Thymus (tissue), 11 donors: Measurements from ENCODE around the gene ANAPC2. TPM values are rescaled to one million over a fixed set of nuclear protein-coding genes. Genes with fewer than 3 reads are reported as not detected.

Source experiments
- DNase-seq, 9 donors: peaks; one replicate each; pipeline ENCODE4 v3.0.0-alpha.2; 2013; ENCODE audit warnings: low spot score in 9 of 9, low read depth in 6 of 9, missing footprints in 1 of 9
- H3K27ac ChIP-seq, 2 donors: one replicate each; pipeline ENCODE4 v1.5.1; 2013; ENCODE audit warnings: control low read depth in 1 of 2, low read depth in 1 of 2, low read length in 1 of 2, mild to moderate bottlenecking in 1 of 2, moderate library complexity in 1 of 2
- H3K27me3 ChIP-seq, 2 donors: one replicate each; pipeline ENCODE4 v1.5.1; 2013; ENCODE audit warnings: low read length in 1 of 2; ENCODE audit not compliant: control insufficient read depth in 2 of 2, insufficient read depth in 1 of 2
- H3K36me3 ChIP-seq, 2 donors: one replicate each; pipeline ENCODE4 v1.5.1; 2013; ENCODE audit warnings: low read length in 1 of 2, mild to moderate bottlenecking in 1 of 2, moderate library complexity in 1 of 2; ENCODE audit not compliant: control insufficient read depth in 2 of 2, insufficient read depth in 2 of 2
- H3K4me1 ChIP-seq, 2 donors: one replicate each; pipeline ENCODE4 v1.5.1; 2013; ENCODE audit warnings: low read length in 2 of 2; ENCODE audit not compliant: control insufficient read depth in 2 of 2, insufficient read depth in 2 of 2
- H3K4me3 ChIP-seq, 2 donors: one replicate each; pipeline ENCODE4 v1.5.1; 2013; ENCODE audit warnings: low read length in 2 of 2, control low read depth in 1 of 2, mild to moderate bottlenecking in 1 of 2
- H3K9me3 ChIP-seq, 2 donors: one replicate each; pipeline ENCODE4 v1.5.1; 2013; ENCODE audit warnings: low read length in 1 of 2, mild to moderate bottlenecking in 1 of 2; ENCODE audit not compliant: control insufficient read depth in 2 of 2, insufficient read depth in 1 of 2
- WGBS: extraction: QIAGEN DNeasy Blood & Tissue Kit; methylation state at CpG from one replicate; pipeline ENCODE4 v1.1.7; 2013; 5-methylcytosine and 5-hydroxymethylcytosine counted together
- polyA plus RNA-seq: library from polyadenylated mRNA; stranded (reverse); fragments of 200-250 nt; gene quantifications from one replicate; pipeline ENCODE4 v1.2.3, GENCODE V29; 2013
- total RNA-seq: library from RNA; stranded (reverse); fragments of 120-200 nt; gene quantifications from one replicate; pipeline ENCODE4 v1.2.4, GENCODE V29; 2013
- donor health status: healthy.

Gene ANAPC2
- total and polyA plus RNA-seq, 2 donors, result 19.1 to 69.4 TPM

DNA sequence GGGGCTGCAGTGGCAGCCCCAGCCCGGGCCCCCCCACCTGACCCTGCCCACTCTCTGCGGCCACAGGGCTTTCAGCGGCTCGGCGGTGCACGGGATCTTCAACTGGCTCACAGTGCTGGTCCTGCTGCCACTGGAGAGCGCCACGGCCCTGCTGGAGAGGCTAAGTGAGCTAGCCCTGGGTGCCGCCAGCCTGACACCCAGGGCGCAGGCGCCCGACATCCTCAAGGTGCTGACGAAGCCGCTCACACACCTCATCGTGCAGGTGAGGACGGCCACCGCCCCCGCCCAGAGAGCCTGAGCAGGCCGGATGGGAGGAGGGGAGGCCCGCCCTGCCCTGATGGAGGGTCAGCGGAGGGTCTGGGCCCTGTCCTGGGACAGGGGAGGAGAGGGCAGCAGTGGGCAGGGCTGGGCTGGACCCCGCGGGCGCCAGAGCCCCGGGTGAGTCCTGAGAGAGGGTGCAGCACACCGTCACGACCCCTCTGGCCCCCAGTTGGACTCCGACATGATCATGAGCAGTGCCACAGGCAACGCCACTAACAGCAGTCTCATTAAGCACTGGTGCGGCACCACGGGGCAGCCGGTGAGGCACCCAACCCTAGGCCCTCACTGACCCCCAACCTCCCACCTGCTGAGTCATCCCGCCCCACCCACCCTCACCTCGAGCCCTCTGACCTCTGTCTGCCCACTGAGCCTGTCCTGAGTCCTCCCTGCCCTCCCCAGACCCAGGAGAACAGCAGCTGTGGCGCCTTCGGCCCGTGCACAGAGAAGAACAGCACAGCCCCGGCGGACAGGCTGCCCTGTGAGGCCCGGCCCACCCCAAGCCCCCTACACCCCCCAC is 45.0 kb upstream of the ANAPC2 start:
- H3K36me3 ChIP-seq, result no peaks in the 10 kb centered on the region
- WGBS, result 95% methylated on average over 40 of the region's 40 CpGs
- peaks cover 0 to 71% of the 10 kb centered on the region in 2 donors for H3K27me3 ChIP-seq
- no peak for DNase-seq
- no peaks in the 10 kb centered on the region for H3K9me3 ChIP-seq
- no peak overlapping the region for H3K27ac ChIP-seq
- H3K4me3 ChIP-seq, result no peak overlapping the region
- H3K4me1 ChIP-seq, result peaks cover 10 to 15% of the 10 kb centered on the region in 2 donors

DNA sequence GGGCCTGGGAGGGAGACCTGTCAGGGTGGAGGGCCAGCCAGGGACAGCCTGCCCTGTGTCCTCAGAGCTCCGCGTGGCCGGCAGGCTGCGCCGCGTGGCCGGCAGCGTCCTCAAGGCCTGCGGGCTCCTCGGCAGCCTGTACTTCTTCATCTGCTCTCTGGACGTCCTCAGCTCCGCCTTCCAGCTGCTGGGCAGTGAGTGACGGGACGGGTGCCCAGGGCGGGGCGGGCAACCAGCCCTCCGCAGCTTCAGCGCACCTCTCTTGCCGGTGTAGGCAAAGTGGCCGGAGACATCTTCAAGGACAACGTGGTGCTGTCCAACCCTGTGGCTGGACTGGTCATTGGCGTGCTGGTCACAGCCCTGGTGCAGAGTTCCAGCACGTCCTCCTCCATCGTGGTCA is 44.1 kb upstream of the ANAPC2 start:
- Histone ChIP-seq H3K27me3 (peaks cover 2 to 75% of the 10 kb centered on the region in 2 donors), H3K27ac (no peak overlapping the region)
- DNase-seq, result no peak

DNA sequence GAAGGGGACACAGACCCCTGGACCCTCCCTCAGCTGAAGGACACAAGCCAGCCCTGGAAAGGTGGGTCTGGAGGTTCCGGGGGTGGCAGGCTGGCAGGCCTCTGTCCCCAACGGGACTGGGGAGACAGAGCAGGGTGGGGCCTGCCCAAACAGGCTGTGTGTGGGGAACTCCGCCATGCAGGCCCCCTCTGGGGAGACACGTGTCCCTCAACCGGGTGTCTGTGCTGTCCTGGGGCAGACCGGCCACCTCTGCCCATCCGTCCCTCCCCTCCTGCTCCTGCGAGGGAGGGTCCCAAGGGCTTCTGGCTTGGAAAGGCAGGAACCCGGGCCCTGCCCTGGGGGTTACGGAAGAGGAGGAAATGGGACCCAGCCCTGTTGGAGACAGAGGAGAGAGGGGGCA is 43.7 kb upstream of the ANAPC2 start:
- H3K4me1 ChIP-seq, result peaks cover 10 to 19% of the 10 kb centered on the region in 2 donors
- H3K9me3 ChIP-seq, result no peaks in the 10 kb centered on the region
- no peaks in the 10 kb centered on the region for H3K36me3 ChIP-seq
- WGBS, result 90% methylated on average over 10 of the region's 10 CpGs
- no peak for DNase-seq
- H3K27me3 ChIP-seq, result peaks cover 4 to 79% of the 10 kb centered on the region in 2 donors
- no peak overlapping the region for H3K27ac ChIP-seq
- no peak overlapping the region for H3K4me3 ChIP-seq

More for the DNA sequence above, 44.1 kb upstream of the ANAPC2 start:
- Histone ChIP-seq H3K4me1 (peaks cover 10 to 18% of the 10 kb centered on the region in 2 donors), H3K36me3 (no peaks in the 10 kb centered on the region), H3K4me3 (no peak overlapping the region), H3K9me3 (no peaks in the 10 kb centered on the region)
- 96% methylated on average over 24 of the region's 24 CpGs for WGBS

DNA sequence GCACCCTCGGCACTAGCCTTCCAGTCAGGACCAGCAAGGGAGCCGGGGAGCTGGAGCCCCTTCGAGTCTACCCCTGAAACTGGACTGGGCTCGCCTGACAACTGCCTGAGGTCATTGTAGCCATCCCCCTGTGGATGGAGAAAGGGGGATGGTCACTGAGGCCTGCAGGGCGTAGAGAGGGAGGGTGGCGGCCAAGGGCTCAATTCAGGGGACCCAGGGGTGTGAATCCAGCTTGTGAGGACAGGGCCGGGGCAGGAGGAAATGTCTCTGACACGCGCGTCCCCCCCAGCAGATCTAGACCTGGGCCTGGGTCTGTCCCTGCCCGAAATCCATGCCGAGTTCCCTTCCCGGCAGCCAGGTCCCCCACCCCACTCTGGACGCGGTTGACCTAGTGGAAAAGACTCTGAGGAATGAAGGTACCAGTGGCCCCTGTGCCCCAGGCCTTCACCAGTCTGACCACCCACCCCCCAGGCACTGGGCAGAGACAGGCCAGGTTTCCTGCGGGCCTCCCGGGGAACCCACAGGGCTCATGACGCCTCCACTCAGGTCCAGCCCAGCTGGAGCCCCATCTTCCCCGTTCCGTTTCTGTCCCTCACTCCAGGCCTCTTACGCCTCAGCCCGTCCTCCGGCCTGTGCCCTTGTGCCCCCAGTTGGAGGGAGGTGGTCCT is 43.1 kb upstream of the ANAPC2 start:
- Histone ChIP-seq H3K27me3 (peaks cover 6 to 85% of the 10 kb centered on the region in 2 donors), H3K36me3 (no peaks in the 10 kb centered on the region), H3K4me1 (peaks cover 6 to 13% of the 10 kb centered on the region in 2 donors), H3K9me3 (no peaks in the 10 kb centered on the region), H3K27ac (no peak overlapping the region), H3K4me3 (no peak overlapping the region)
- 95% methylated on average over 23 of the region's 23 CpGs for WGBS
- no peak for DNase-seq

DNA sequence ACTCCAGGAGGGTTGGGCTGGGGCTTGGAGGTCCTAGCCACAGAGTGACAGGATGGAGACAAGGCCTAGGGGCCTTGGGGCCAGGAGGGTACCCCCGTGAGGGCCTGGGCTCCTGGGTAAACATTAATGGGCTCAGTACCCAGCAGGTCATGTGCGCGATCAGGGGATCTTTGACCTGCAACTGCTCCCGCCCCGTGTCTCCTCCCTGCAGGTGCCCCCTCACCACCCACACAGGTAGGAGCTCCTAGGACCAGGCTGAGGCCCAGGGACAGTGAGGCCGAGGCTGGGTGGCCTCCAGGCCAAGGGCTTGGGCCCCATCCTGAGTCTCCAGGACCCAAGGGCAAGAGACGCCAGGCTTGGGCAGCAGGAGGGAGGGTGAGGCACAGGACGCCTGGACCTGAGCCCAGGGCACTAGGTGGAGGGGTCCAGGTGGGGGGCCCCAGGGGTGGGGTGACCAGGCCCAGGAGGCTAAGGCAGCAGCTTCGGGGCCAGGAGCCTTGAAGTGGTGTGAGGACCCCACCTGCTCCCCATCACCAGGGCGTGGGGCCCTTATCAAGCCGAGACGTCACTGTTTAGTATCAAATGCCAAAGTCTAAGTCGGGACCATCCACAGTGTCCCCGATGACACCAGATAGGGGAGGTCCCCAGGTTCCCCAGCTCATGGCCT is 42.5 kb upstream of the ANAPC2 start, which contains the start of gene SLC34A3:
Gene SLC34A3 (plus strand): TSS at position 197 of the 667 bp plus-strand sequence. CDS start 802 bp downstream, outside the sequence.
- DNase-seq, result no peak
- no peaks in the 10 kb centered on the region for H3K9me3 ChIP-seq
- H3K4me3 ChIP-seq, result no peak within 1 kb of the TSS
- 85% methylated on average over 14 of the region's 14 CpGs for WGBS
- H3K4me1 ChIP-seq, result peaks cover 0 to 6% of the 10 kb centered on the region in 2 donors
- H3K27ac ChIP-seq, result no peak within 1 kb of the TSS
- no peaks in the 10 kb centered on the region for H3K36me3 ChIP-seq
- peaks cover 6 to 88% of the 10 kb centered on the region in 2 donors for H3K27me3 ChIP-seq

DNA sequence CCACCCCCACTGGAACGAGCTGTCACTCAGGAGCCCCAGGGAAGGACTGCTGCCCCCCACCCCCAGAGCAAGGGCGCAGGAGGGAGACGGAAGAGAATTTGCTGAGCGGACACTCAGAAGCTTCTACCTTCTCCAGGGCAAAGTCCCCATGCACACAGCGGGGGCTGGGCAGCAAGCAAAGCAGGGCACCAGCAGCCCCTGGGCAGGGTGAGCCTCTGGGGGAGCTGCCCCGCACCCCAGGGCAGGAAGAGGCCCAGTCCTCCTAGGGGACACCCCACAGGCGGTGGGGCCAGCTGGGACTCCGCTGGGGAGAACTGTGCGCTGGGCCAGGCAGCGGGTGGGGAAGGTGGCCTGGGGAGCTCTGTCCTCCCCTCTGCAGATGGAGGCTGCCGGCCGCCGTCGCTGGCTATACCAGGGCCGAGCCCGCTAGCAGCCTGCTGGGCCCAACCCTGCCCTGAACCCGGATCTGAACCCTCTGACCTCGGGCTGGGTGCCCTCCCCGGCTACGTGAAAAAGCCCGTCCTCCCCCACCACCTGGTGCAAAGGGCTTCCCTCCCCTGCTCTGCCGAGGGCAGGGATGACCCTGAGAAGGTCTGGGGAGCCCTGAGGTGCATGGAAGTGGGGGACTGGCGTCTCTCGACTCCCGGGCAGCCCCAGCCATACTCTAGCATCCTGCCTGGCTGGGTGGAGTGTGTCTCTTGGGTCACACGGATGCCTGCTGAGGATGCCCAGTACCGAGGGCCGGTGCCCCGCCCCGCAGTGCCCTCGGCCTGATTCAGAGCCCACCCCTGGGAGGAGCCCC is 41.7 kb upstream of the ANAPC2 start:
- Histone ChIP-seq H3K4me1 (peaks cover 0 to 6% of the 10 kb centered on the region in 2 donors), H3K27me3 (peaks cover 6 to 87% of the 10 kb centered on the region in 2 donors)
- no peak for DNase-seq

DNA sequence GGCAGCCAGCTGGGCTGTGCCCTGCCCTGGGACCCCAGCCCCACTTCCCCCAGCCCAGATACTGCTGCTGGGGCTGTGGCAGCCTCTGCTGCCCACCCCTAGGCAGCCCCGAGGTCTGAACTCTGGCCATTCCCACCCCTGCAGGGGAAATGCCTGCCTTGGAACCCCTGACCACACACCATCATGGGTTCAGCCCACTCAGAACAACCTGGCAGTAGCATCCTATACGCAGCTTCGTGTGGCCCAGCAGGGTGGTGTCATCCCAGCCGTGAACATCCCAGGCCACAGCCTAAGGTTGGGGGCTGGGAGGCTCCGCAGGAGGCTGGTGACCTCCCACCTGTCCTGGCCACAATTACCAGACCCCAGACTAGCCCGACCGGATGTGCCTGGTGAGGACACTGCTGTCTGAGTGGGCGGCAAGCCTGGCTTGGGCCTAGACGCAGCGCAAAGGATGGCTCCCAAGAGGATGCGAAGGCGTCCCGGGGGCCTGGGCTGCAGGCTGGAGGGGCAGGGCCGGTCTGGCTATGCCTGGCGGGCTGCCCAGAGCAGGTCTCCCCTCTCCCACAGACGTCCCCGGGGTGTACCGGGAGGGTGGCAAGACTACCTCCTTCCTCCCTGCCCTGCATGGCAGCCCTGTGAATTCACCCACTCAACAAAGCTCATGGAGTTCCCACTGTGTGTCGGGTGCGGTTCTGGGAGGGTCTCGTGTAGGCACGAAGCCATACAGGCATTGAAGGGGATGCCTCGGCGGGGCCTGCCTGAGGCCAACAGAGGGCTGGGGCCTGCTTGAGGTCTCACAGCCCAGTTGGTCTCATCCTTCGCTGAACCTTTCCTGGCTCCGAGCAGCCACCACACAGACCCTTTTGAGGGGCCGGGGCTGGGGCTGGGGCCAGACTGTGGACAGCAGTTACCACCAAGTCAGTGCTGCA is 40.9 kb upstream of the ANAPC2 start:
- 85% methylated on average over 27 of the region's 27 CpGs for WGBS
- Histone ChIP-seq H3K4me3 (no peak overlapping the region), H3K27ac (no peak overlapping the region), H3K27me3 (peaks cover 6 to 79% of the 10 kb centered on the region in 2 donors), H3K9me3 (no peaks in the 10 kb centered on the region), H3K36me3 (no peaks in the 10 kb centered on the region), H3K4me1 (peaks cover under 1 to 6% of the 10 kb centered on the region in 2 donors)
- no peak for DNase-seq

More for the DNA sequence above, 41.7 kb upstream of the ANAPC2 start:
- no peak overlapping the region for H3K4me3 ChIP-seq
- WGBS, result 75% methylated on average over 31 of the region's 31 CpGs
- no peaks in the 10 kb centered on the region for H3K9me3 ChIP-seq
- no peaks in the 10 kb centered on the region for H3K36me3 ChIP-seq
- no peak overlapping the region for H3K27ac ChIP-seq

DNA sequence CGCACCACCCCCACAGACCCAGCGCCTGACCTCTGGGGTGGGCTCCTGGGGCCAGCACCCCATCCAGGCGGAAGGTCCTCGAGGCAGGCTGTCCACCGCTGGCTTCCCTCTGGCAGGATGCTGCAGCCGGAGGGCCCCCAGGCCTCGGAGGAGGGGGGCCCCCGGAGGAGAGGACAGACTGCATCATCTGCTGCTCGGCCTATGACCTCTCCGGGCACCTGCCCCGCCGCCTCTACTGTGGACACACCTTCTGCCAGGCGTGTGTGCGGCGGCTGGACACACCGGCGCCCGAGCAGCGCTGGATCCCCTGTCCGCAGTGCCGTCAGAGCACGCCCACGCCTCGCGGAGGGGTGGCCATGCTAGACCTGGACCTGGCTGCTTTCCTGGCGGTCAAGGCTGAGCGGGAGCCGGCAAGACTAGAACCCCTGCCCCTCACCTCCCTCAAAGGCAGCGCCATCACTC is 40.2 kb upstream of the ANAPC2 start:
- DNase-seq, result no peak
- WGBS, result 80% methylated on average over 29 of the region's 29 CpGs
- peaks cover 4 to 13% of the 10 kb centered on the region in 2 donors for H3K4me1 ChIP-seq
- no peaks in the 10 kb centered on the region for H3K36me3 ChIP-seq
- no peak overlapping the region for H3K27ac ChIP-seq
- H3K9me3 ChIP-seq, result no peaks in the 10 kb centered on the region
- H3K27me3 ChIP-seq, result peaks cover 6 to 76% of the 10 kb centered on the region in 2 donors
- no peak overlapping the region for H3K4me3 ChIP-seq
